Mammary epithelial cell (primary cell): ENCODE data around the gene NOTCH4.

Experiments used
- EZH2 ChIP-seq: IDR thresholded peaks from 2 replicates; pipeline ENCODE4 v1.6.1; 2012; ENCODE audit warnings: low read length, inconsistent platforms, borderline replicate concordance
- TF ChIP-seq, protein P1 (sequence below), 2 donors: IDR thresholded peaks in 1 of 2; conservative IDR thresholded peaks in 1 of 2; 2 replicates each; pipeline ENCODE4 v1.5.1; 2011 to 2012; ENCODE audit warnings: inconsistent platforms in 2 of 2, low read length in 2 of 2, mild to moderate bottlenecking in 2 of 2, control low read depth in 1 of 2, low read depth in 1 of 2; ENCODE audit not compliant: insufficient read depth in 1 of 2; ENCODE audit errors: extremely low read depth in 1 of 2

DNA sequence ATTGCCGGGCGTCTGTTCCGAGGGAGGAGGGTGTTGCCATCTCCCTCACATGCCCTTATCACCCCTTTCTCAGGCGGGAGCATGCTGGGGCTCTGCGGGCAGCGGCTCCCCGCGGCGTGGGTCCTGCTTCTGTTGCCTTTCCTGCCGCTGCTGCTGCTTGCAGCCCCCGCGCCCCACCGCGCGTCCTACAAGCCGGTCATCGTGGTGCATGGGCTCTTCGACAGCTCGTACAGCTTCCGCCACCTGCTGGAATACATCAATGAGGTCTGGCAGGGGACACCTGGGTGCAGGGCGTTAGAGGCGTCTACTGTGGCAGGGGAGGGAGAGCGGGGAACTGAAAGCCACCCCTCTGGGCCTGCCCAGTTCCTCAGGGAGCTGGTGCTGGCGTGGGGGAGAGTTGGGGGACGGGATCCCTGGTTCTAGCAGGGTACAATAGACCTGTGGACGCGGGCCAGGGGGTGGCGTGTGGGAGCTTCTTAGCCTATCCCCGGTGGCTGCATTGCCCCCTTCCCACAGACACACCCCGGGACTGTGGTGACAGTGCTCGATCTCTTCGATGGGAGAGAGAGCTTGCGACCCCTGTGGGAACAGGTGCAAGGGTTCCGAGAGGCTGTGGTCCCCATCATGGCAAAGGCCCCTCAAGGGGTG lies 69.2 kb downstream of the NOTCH4 start:
- TF ChIP-seq, protein P1, sequence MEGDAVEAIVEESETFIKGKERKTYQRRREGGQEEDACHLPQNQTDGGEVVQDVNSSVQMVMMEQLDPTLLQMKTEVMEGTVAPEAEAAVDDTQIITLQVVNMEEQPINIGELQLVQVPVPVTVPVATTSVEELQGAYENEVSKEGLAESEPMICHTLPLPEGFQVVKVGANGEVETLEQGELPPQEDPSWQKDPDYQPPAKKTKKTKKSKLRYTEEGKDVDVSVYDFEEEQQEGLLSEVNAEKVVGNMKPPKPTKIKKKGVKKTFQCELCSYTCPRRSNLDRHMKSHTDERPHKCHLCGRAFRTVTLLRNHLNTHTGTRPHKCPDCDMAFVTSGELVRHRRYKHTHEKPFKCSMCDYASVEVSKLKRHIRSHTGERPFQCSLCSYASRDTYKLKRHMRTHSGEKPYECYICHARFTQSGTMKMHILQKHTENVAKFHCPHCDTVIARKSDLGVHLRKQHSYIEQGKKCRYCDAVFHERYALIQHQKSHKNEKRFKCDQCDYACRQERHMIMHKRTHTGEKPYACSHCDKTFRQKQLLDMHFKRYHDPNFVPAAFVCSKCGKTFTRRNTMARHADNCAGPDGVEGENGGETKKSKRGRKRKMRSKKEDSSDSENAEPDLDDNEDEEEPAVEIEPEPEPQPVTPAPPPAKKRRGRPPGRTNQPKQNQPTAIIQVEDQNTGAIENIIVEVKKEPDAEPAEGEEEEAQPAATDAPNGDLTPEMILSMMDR (conservative IDR thresholded peaks at IDR 0.05 in 1 of 2, IDR thresholded peaks at IDR 0.05 in 1 of 2; ENCODE audit: extremely low read depth in 1 of 2, insufficient read depth in 1 of 2, low read depth in 1 of 2, low read length in 2 of 2): peak; percentile 46 to 71
- TF ChIP-seq EZH2: no peak
